Endodermal cell (in vitro differentiated cells): ENCODE measurements around the gene KIF1A. TPM values are rescaled to one million over a fixed set of nuclear protein-coding genes. Genes with fewer than 3 reads are reported as not detected.
A peak's percentile ranks its signal among the peaks of the same experiment; 100 is the strongest.

ENCODE experiments used
- DNase-seq: peaks from one replicate; pipeline ENCODE4 v3.0.0-alpha.2; 2017
- H3K27ac ChIP-seq: 2 replicates; pipeline ENCODE4 v1.5.1; 2013; ENCODE audit warnings: mild to moderate bottlenecking, low read depth, low read length, moderate library complexity
- H3K27me3 ChIP-seq: 2 replicates; pipeline ENCODE4 v1.6.1; 2013; ENCODE audit warnings: mild to moderate bottlenecking, low read length, moderate library complexity; ENCODE audit not compliant: insufficient read depth, control insufficient read depth, poor library complexity, severe bottlenecking
- H3K36me3 ChIP-seq: 2 replicates; pipeline ENCODE4 v1.7.0; 2013; ENCODE audit warnings: mild to moderate bottlenecking, low read length, moderate library complexity; ENCODE audit not compliant: control insufficient read depth, insufficient read depth
- H3K4me1 ChIP-seq: one replicate; pipeline ENCODE4 v1.7.0; 2013; ENCODE audit warnings: low read length; ENCODE audit not compliant: control insufficient read depth, insufficient read depth
- H3K4me3 ChIP-seq: 2 replicates; pipeline ENCODE4 v1.5.1; 2013; ENCODE audit warnings: mild to moderate bottlenecking, low read length, moderate library complexity
- H3K9ac ChIP-seq: 2 replicates; pipeline ENCODE4 v1.6.1; 2013; ENCODE audit warnings: mild to moderate bottlenecking, low read length, moderate library complexity; ENCODE audit not compliant: poor library complexity, severe bottlenecking; ENCODE audit errors: extremely low read depth
- H3K9me3 ChIP-seq: 2 replicates; pipeline ENCODE4 v1.6.1; 2013; ENCODE audit warnings: mild to moderate bottlenecking, low read length, moderate library complexity; ENCODE audit not compliant: control insufficient read depth
- H3K27ac Mint-ChIP-seq: 2 replicates; pipeline ENCODE4 v1.8.0; 2020; ENCODE audit warnings: mixed read lengths
- H3K27me3 Mint-ChIP-seq: 2 replicates; pipeline ENCODE4 v1.8.0; 2021; ENCODE audit warnings: mild to moderate bottlenecking, mixed read lengths; ENCODE audit not compliant: insufficient read depth
- H3K36me3 Mint-ChIP-seq: 2 replicates; pipeline ENCODE4 v1.8.0; 2020; ENCODE audit warnings: low read depth, mixed read lengths
- H3K4me1 Mint-ChIP-seq: 2 replicates; pipeline ENCODE4 v1.8.0; 2020; ENCODE audit warnings: mixed read lengths
- H3K4me3 Mint-ChIP-seq: 2 replicates; pipeline ENCODE4 v1.8.0; 2020; ENCODE audit warnings: mild to moderate bottlenecking, moderate library complexity, mixed read lengths
- H3K9me3 Mint-ChIP-seq: 2 replicates; pipeline ENCODE4 v1.8.0; 2020; ENCODE audit warnings: mild to moderate bottlenecking, mixed read lengths
- CTCF ChIP-seq: fragments of 200-600 bp; sonication (generic); conservative IDR thresholded peaks from 2 replicates; pipeline ENCODE4 v1.5.0; 2021; ENCODE audit warnings: antibody characterized with exemption, mild to moderate bottlenecking
- WGBS, 2 experiments: methylation state at CpG; one replicate each; pipeline versions ENCODE4 v1.1.5 to v1.1.7; 2013; ENCODE audit warnings: missing lambda C conversion rate in 2 of 2, mixed read lengths in 1 of 2; ENCODE audit not compliant: insufficient coverage in 1 of 2, insufficient read length in 1 of 2; 5-methylcytosine and 5-hydroxymethylcytosine counted together
- total RNA-seq, 2 donors: library from RNA; stranded (reverse); fragmentation: NEBNext Ultra II Directional in 1 of 2; extraction: Animal tissue kit (Norgen Biotek cat#: 25700) in 1 of 2; gene quantifications; 2 replicates in 1 of 2; 3 replicates in 1 of 2; pipeline ENCODE4 v1.2.1, GENCODE V29; 2021

Gene KIF1A
- total RNA-seq, 2 donors from 2014 or later: 58.8 to 83.1 TPM

- Histone ChIP-seq H3K36me3 (no peaks in the 10 kb centered on the region), H3K4me1 (no peaks in the 10 kb centered on the region), H3K4me3 (no peak overlapping the region), H3K9ac (no peak overlapping the region), H3K27ac (no peak overlapping the region), H3K27me3 (no peaks in the 10 kb centered on the region), H3K9me3 (peaks cover 7% of the 10 kb centered on the region)
- Mint-ChIP-seq H3K36me3 (peaks cover 13% of the 10 kb centered on the region), H3K4me1 (no peaks in the 10 kb centered on the region), H3K27me3 (peaks cover 1% of the 10 kb centered on the region), H3K9me3 (peaks cover 12% of the 10 kb centered on the region), H3K27ac (no peak overlapping the region), H3K4me3 (no peak overlapping the region)
- whole genome bisulfite sequencing, 2 experiments: 92 to 94% methylated on average over 7 to 10 of the region's 10 CpGs
- DNase-seq: peak; percentile 30
- TF ChIP-seq CTCF: no peak
Observed at GRCh38 chr2:240812301-240812680, 7.7 kb downstream of the KIF1A start.

- peaks cover 13% of the 10 kb centered on the region for H3K36me3 Mint-ChIP-seq
- no peak overlapping the region for H3K9ac ChIP-seq
- H3K27ac ChIP-seq: no peak overlapping the region
- H3K4me3 Mint-ChIP-seq: no peak overlapping the region
- H3K9me3 Mint-ChIP-seq: peaks cover 12% of the 10 kb centered on the region
- no peaks in the 10 kb centered on the region for H3K36me3 ChIP-seq
- TF ChIP-seq CTCF: no peak
- peak; percentile 28 for DNase-seq
- H3K27me3 Mint-ChIP-seq: peaks cover 1% of the 10 kb centered on the region
- H3K9me3 ChIP-seq: peaks cover 7% of the 10 kb centered on the region
- no peaks in the 10 kb centered on the region for H3K4me1 Mint-ChIP-seq
- H3K4me1 ChIP-seq: no peaks in the 10 kb centered on the region
- 87 to 90% methylated on average over 12 to 17 of the region's 17 CpGs for WGBS, 2 experiments
- H3K27ac Mint-ChIP-seq: no peak overlapping the region
- H3K4me3 ChIP-seq: no peak overlapping the region
- H3K27me3 ChIP-seq: no peaks in the 10 kb centered on the region
Observed at GRCh38 chr2:240811346-240812300, 8.4 kb downstream of the KIF1A start.

- Mint-ChIP-seq H3K27ac (no peak overlapping the region), H3K27me3 (peaks cover 1% of the 10 kb centered on the region), H3K4me3 (no peak overlapping the region), H3K36me3 (peaks cover 13% of the 10 kb centered on the region), H3K9me3 (peaks cover 12% of the 10 kb centered on the region), H3K4me1 (no peaks in the 10 kb centered on the region)
- no peaks in the 10 kb centered on the region for H3K4me1 ChIP-seq
- H3K36me3 ChIP-seq: no peaks in the 10 kb centered on the region
- WGBS, 2 experiments: 95 to 97% methylated on average over 9 to 16 of the region's 16 CpGs
- no peak overlapping the region for H3K4me3 ChIP-seq
- no peak overlapping the region for H3K9ac ChIP-seq
- no peak for TF ChIP-seq CTCF
- peaks cover 7% of the 10 kb centered on the region for H3K9me3 ChIP-seq
- H3K27ac ChIP-seq: no peak overlapping the region
- H3K27me3 ChIP-seq: no peaks in the 10 kb centered on the region
- peak; percentile 37 for DNase-seq
Observed at GRCh38 chr2:240810621-240811020, 9.4 kb downstream of the KIF1A start.
